ENCODE results near the gene PGAM5. TPM values are rescaled to one million over a fixed set of nuclear protein-coding genes. Genes with fewer than 3 reads are reported as not detected.

Gene PGAM5
- total and polyA plus RNA-seq, 2 of the 4 experiments (the other 2 are of a cell fraction), result 25.2 to 37.8 TPM

GRCh38 chr12:132686825-132687210 lies 23.8 kb upstream of the PGAM5 start:
- H3K4me2 ChIP-seq (ENCODE audit: low read depth, low read length), result peak overlapping the region; percentile 69; the same call in 1 of the 2 replicates
- peaks cover 3% of the 10 kb centered on the region; the same call in 1 of the 2 replicates for H4K20me1 ChIP-seq (ENCODE audit: insufficient read depth, low read length)
- H4K8ac ChIP-seq (ENCODE audit: low read depth in 2 of 2, low read length in 2 of 2), result no peak overlapping the region
- no peak overlapping the region for H3K18ac ChIP-seq (ENCODE audit: low read depth, low read length)
- H3K4me1 ChIP-seq (ENCODE audit: control insufficient read depth, insufficient read depth, low read length), result peaks cover 3% of the 10 kb centered on the region; the same call in 1 of the 2 replicates
- no peak for DNase-seq
- H2AK9ac ChIP-seq (replicated peaks; ENCODE audit: low read depth, low read length, poor library complexity), result peak overlapping the region; percentile 88
- H2AFZ ChIP-seq (replicated peaks; ENCODE audit: low read length, poor library complexity), result peak overlapping the region; percentile 94
- H3K79me1 ChIP-seq (ENCODE audit: low read depth in 1 of 2, low read length in 2 of 2), result peaks cover 17 to 18% of the 10 kb centered on the region in 2 experiments
- in situ Hi-C loops (cut with MboI; ENCODE audit: low sequenced_read_pairs) (no loop called here), dilution Hi-C loops (cut with HindIII; ENCODE audit: low sequenced_read_pairs, unreplicated experiment) (no loop called here), intact Hi-C loops (cut with micrococcal nuclease) (no loop called here)
- H3K14ac ChIP-seq (replicated peaks; ENCODE audit: low read depth, low read length), result no peak overlapping the region
- no peak overlapping the region for H4K5ac ChIP-seq (ENCODE audit: low read depth, low read length)
- H3K56ac ChIP-seq (ENCODE audit: extremely low read depth, insufficient read depth, low read length), result no peak overlapping the region
- ATAC-seq (ENCODE audit: low read depth), result peak; percentile 49
- no peak overlapping the region for H2AK5ac ChIP-seq (ENCODE audit: low read depth, low read length)
- H3K27ac ChIP-seq (ENCODE audit: insufficient read depth, low read length), result peak overlapping the region; percentile 11; the same call in 1 of the 2 replicates
- ChIA-PET CTCF (no interaction called here), POLR2A (ENCODE audit: unreplicated experiment) (no interaction called here)
- H3K36me3 ChIP-seq (ENCODE audit: control insufficient read depth, insufficient read depth, low read length), result peaks cover 5% of the 10 kb centered on the region
- TF ChIP-seq MXI1 (IDR thresholded peaks at IDR 0.05; ENCODE audit: borderline replicate concordance, low read depth, low read length), result no peak
- TF ChIP-seq CEBPB (IDR thresholded peaks at IDR 0.05; ENCODE audit: low read depth, low read length), result no peak
- H2BK5ac ChIP-seq (ENCODE audit: low read depth, low read length, poor library complexity, severe bottlenecking), result no peak overlapping the region
- no peak overlapping the region for H2BK20ac ChIP-seq (ENCODE audit: low read depth, low read length)
- H3K4ac ChIP-seq (ENCODE audit: low read depth, low read length), result no peak overlapping the region
- no peaks in the 10 kb centered on the region for H3K27me3 ChIP-seq (ENCODE audit: control insufficient read depth, insufficient read depth, low read length)
- H3K9ac ChIP-seq (ENCODE audit: low read depth, low read length), result peak overlapping the region; percentile 41; the same call in 1 of the 2 replicates
- H3K9me3 ChIP-seq (ENCODE audit: control insufficient read depth, insufficient read depth, low read length), result no peaks in the 10 kb centered on the region
- no peak overlapping the region for H4K91ac ChIP-seq (ENCODE audit: insufficient read depth, low read depth, low read length)
- H3K4me3 ChIP-seq (ENCODE audit: insufficient read depth, low read depth, low read length), result peak overlapping the region; percentile 79
- no peak overlapping the region for H2BK120ac ChIP-seq (ENCODE audit: low read depth, low read length)
- 0% methylated on average over 38 of the region's 55 CpGs; no CpG with 5 or more reads in 1 of the 2 experiments for WGBS, 2 experiments (ENCODE audit: extremely low coverage in 2 of 2, insufficient read length in 1 of 2)
- H2BK15ac ChIP-seq (ENCODE audit: low read depth, low read length), result no peak overlapping the region
- no TSS peak for BruUV-seq (replicated peaks)
- no peaks in the 10 kb centered on the region; the same call in 1 of the 2 replicates for H3K9me1 ChIP-seq (ENCODE audit: insufficient read depth, low read length)
- no peak overlapping the region for H3K23ac ChIP-seq (ENCODE audit: low read depth, low read length)
